NCI-H524 treated with DMSO at 0.1 percent for 48 hours (cell line): ENCODE measurements around the gene PHYKPL.
A peak's percentile ranks its signal among the peaks of the same experiment; 100 is the strongest.

ENCODE experiments used
- DNase-seq: peaks from one replicate; lab custom pipeline; 2025; lab: John Stamatoyannopoulos, UW

The PHYKPL gene

GRCh38 chr5:178189433-178189832 lies 43.2 kb downstream of the PHYKPL start:
- no peak for DNase-seq

- no peak for DNase-seq
These were observed 45.6 kb downstream of the PHYKPL start, which contains the start of gene GMCL2 for GRCh38 chr5:178187014-178187413. TSS of gene GMCL2 (minus strand) at chr5:178187371. CDS start at chr5:178187299, 72 bp downstream.

GRCh38 chr5:178186427-178186826 lies 46.2 kb downstream of the PHYKPL start:
- no peak for DNase-seq

- no peak for DNase-seq
These were observed 50.3 kb downstream of the PHYKPL start for GRCh38 chr5:178182158-178182876.

- no peak for DNase-seq
These were observed 52.3 kb downstream of the PHYKPL start for GRCh38 chr5:178180141-178180863.

GRCh38 chr5:178177569-178177968 lies 55.0 kb downstream of the PHYKPL start:
- DNase-seq: no peak

- no peak for DNase-seq
These were observed 55.8 kb downstream of the PHYKPL start for GRCh38 chr5:178176791-178177190.

- no peak for DNase-seq
These were observed 58.1 kb downstream of the PHYKPL start for GRCh38 chr5:178174456-178174855.

- no peak for DNase-seq
These were observed 62.1 kb downstream of the PHYKPL start for GRCh38 chr5:178170455-178170854.

GRCh38 chr5:178165581-178165980 lies 67.0 kb downstream of the PHYKPL start:
- no peak for DNase-seq

- DNase-seq: peak; percentile 61
These were observed 68.5 kb downstream of the PHYKPL start for GRCh38 chr5:178163772-178164735.

GRCh38 chr5:178162481-178162880 lies 70.1 kb downstream of the PHYKPL start:
- no peak for DNase-seq

- DNase-seq: no peak
These were observed 72.4 kb downstream of the PHYKPL start for GRCh38 chr5:178160176-178160575.
